ENCODE results near the gene MTRR. TPM values are rescaled to one million over a fixed set of nuclear protein-coding genes. Genes with fewer than 3 reads are reported as not detected.

MTRR gene
- total and polyA plus RNA-seq, 3 donors from 2014 or later: 56.3 to 82.6 (median 71.4) TPM

DNA sequence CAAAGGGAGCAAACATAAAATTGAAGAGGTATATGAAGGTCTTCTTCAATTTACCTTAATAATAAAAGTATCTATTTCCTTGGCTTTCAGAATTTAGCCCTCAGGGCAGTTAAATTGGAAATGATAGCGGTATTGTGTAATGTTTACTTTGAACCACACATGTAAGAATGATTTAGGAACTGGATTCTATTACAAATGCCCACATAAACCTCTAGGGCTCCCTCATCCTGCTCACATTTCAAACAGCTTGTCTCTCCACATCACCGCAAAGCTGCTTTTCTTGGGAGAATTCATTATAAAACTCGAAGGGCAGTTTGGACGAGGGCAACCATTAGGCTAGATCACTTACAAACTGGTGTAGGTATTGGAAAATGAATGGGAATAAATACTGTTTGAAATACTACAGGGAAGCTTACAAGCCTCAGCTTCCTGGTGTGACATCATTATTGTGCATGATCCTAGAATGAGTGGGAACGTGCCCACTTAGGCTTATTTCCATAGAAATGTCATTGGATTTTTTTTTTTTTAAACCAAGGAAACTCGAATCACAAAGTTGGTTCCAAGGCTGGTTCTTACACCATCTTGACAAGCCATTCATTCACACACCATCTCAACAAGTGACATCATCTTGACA is 47.3 kb downstream of the MTRR start:
- WGBS, 2 donors: 55 to 67% methylated on average over 6 of the region's 6 CpGs
- DNase-seq: no peak
- no peaks in the 10 kb centered on the region for H3K27me3 ChIP-seq

DNA sequence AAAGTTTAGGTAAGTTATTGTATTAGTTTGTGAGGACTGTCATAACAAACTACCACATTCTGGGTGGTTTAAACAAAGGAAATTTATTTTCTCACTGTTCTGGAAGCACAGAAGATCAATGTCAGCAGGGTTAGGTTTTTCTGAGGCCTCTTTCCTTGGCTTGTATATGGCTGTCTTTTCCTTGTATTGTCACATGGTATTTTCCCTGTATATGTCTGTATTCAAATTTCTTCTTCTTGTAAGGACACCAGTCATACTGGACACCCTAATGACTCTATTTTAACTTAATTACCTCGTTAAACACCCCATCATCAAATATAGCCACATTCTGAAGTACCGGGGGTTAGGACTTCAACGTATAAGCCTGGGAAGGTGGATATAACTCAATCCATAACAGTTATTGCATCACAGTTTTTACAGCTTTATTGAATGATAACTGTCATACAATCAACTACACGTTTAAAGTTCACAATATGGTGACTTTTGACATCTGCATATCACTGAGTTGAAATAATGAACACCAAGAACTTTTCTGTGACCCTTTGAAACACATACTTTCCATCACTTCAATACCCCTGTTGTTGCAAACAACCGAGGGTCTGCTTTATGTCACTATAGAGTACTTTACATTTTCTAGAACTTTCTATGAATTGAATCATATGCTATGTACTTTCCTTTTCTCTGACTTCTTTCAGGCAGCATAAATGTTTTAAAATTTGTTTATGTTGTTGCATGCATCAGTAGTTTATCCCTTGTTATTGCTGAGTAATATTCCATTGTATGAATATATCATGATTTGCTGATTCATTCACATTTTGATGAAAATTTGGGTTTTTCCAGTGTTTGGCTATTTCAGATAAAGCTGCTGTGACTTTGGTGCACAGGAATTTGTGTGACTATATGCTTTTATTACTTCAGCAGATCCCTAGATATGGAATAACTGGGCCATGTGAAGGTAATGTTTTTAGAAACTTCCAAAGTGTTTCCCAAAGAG is 48.5 kb downstream of the MTRR start:
- Histone ChIP-seq H3K4me3 (no peak overlapping the region), H3K4me1 (no peaks in the 10 kb centered on the region), H3K9me3 (no peaks in the 10 kb centered on the region), H3K27ac (no peak overlapping the region), H3K36me3 (ENCODE audit: low read depth, missing control alignments) (no peaks in the 10 kb centered on the region), H3K27me3 (no peaks in the 10 kb centered on the region)
- 46 to 63% methylated on average over 5 of the region's 5 CpGs for WGBS, 2 donors
- intact Hi-C loops (cut with DNase I; ENCODE audit: low total_unique reads): no loop called here
- no peak for DNase-seq
- no peak for TF ChIP-seq POLR2A (IDR thresholded peaks at IDR 0.05)
- TF ChIP-seq, protein P1, sequence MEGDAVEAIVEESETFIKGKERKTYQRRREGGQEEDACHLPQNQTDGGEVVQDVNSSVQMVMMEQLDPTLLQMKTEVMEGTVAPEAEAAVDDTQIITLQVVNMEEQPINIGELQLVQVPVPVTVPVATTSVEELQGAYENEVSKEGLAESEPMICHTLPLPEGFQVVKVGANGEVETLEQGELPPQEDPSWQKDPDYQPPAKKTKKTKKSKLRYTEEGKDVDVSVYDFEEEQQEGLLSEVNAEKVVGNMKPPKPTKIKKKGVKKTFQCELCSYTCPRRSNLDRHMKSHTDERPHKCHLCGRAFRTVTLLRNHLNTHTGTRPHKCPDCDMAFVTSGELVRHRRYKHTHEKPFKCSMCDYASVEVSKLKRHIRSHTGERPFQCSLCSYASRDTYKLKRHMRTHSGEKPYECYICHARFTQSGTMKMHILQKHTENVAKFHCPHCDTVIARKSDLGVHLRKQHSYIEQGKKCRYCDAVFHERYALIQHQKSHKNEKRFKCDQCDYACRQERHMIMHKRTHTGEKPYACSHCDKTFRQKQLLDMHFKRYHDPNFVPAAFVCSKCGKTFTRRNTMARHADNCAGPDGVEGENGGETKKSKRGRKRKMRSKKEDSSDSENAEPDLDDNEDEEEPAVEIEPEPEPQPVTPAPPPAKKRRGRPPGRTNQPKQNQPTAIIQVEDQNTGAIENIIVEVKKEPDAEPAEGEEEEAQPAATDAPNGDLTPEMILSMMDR (IDR thresholded peaks at IDR 0.05): no peak

More for the DNA sequence above, 47.3 kb downstream of the MTRR start:
- Histone ChIP-seq H3K4me1 (no peaks in the 10 kb centered on the region), H3K9me3 (no peaks in the 10 kb centered on the region), H3K4me3 (no peak overlapping the region), H3K27ac (no peak overlapping the region), H3K36me3 (ENCODE audit: low read depth, missing control alignments) (no peaks in the 10 kb centered on the region)
- TF ChIP-seq, protein P1 (IDR thresholded peaks at IDR 0.05): no peak
- TF ChIP-seq POLR2A (IDR thresholded peaks at IDR 0.05): no peak
- intact Hi-C loops (cut with DNase I; ENCODE audit: low total_unique reads): no loop called here

DNA sequence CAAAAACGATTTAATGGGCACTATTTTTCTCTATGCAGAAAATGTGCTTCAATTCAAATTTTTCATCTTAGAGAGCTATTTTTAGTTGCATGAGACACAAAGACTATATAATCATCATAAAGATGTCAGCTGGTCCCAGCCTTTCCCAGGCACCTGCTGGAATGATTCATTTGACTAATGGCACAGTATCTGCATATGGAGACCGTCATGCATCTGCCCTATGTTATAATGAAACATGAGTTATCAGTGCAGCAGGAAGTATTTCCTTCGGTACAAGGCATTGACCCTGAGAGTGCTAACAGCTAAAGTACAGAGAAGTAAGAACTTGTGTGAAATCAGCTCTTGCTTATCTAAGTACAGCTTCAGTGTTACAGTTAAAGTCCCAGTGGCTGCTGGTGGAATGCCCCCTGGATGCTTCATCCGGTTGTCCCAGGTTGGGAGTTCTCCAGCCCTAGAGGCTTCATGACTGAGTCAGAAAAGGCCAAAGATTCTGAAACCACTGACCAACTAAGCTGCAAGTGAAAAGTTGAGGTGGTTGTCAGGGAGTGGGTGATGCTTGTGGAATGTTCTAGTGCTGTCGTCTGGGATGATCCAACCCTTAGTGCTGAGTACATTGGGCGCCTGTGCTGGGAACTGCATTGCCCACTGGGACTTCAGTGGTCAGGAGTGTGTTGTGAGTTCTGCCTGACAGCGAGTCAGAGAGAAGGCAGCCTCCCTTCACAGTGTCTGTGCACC is 57.2 kb downstream of the MTRR start:
- H3K9me3 ChIP-seq: no peaks in the 10 kb centered on the region
- TF ChIP-seq, protein P1 (IDR thresholded peaks at IDR 0.05): no peak
- TF ChIP-seq POLR2A (IDR thresholded peaks at IDR 0.05): no peak
- no peaks in the 10 kb centered on the region for H3K36me3 ChIP-seq (ENCODE audit: low read depth, missing control alignments)
- no peak overlapping the region for H3K27ac ChIP-seq
- DNase-seq: no peak
- 50 to 65% methylated on average over 7 of the region's 7 CpGs for WGBS, 2 donors
- H3K27me3 ChIP-seq: no peaks in the 10 kb centered on the region
- H3K4me3 ChIP-seq: no peak overlapping the region
- intact Hi-C loops (cut with DNase I; ENCODE audit: low total_unique reads): no loop called here
- peaks cover 5% of the 10 kb centered on the region for H3K4me1 ChIP-seq

DNA sequence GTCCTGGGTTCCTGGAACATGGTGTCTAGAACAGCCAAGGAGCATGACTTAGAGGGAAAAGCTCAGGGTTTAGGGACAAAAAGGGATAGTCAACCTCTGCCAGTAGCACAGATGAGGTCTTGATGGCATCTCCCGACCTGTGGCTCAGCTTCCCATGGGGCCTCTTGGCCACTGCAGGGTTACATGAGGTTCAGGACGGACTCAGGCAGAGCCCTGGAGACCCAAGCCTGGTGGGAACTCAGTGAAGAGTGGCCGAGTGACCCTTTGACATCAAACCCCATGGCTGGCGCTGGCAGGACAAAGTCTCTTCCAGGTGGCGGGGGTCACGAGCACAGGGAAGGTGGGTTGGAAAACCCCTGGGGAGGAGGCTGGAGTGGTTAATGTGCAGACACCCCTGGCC is 57.8 kb downstream of the MTRR start:
- Histone ChIP-seq H3K9me3 (no peaks in the 10 kb centered on the region), H3K27ac (no peak overlapping the region), H3K36me3 (ENCODE audit: low read depth, missing control alignments) (no peaks in the 10 kb centered on the region), H3K27me3 (no peaks in the 10 kb centered on the region), H3K4me3 (no peak overlapping the region), H3K4me1 (peaks cover 5% of the 10 kb centered on the region)
- intact Hi-C loops (cut with DNase I; ENCODE audit: low total_unique reads): no loop called here
- TF ChIP-seq, protein P1 (IDR thresholded peaks at IDR 0.05): no peak
- no peak for TF ChIP-seq POLR2A (IDR thresholded peaks at IDR 0.05)
- 95% methylated on average over 4 to 6 of the region's 6 CpGs for WGBS, 2 donors
- no peak for DNase-seq
